Measurements from ENCODE around the gene NOL6.
A peak's percentile ranks its signal among the peaks of the same experiment; 100 is the strongest.

NOL6 gene

DNA sequence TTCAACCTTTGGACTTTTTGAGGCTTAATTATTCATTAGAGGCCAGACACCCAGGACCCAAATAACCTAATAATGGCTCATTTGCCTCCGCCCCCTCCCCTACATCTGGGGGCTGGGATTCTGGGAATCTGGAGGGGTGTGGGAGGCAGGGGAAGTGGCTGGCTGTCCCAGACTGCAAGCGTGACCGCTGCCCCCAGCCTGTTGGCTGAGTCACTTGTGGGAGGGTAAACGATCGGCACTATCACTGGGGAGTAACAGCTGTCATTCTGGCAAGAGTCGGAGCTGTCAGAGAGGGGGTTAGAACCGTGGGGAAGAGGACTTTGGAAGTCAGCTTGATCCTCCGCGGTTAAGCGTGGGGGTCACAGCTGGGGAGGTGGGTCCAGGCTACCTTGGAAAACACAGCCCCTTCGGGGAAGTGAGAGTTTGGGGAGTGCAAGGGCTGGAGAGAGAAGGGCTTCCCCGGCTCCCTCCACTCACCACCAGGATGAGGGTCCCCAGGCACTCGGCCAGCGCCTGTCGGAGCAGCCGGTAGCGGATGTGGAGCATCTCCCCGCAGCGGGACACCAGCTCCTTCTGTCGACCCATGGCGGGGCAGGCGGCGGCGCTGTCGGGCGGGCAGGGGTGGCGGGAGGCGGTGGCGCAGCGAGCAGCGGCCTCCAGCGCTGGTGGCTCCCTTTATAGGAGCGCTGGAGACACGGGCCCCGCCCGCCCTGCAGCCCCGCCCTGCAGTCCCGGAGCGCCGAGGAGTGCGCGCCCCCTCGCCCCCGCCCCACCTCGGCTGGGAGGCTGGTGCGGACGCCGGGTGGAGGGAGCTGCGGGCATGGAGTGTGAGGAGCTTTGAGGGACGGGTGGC lies 26.6 kb downstream of the NOL6 start, which contains the start of gene AQP3:
AQP3 (minus strand) TSS at position 648 of the 853 bp plus-strand sequence; CDS start at position 585, 63 bp downstream.
- peak within 1 kb of the TSS in 1 of 2 donors; percentile 63 for H3K27ac ChIP-seq
- TF ChIP-seq, protein P1, sequence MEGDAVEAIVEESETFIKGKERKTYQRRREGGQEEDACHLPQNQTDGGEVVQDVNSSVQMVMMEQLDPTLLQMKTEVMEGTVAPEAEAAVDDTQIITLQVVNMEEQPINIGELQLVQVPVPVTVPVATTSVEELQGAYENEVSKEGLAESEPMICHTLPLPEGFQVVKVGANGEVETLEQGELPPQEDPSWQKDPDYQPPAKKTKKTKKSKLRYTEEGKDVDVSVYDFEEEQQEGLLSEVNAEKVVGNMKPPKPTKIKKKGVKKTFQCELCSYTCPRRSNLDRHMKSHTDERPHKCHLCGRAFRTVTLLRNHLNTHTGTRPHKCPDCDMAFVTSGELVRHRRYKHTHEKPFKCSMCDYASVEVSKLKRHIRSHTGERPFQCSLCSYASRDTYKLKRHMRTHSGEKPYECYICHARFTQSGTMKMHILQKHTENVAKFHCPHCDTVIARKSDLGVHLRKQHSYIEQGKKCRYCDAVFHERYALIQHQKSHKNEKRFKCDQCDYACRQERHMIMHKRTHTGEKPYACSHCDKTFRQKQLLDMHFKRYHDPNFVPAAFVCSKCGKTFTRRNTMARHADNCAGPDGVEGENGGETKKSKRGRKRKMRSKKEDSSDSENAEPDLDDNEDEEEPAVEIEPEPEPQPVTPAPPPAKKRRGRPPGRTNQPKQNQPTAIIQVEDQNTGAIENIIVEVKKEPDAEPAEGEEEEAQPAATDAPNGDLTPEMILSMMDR (IDR thresholded peaks at IDR 0.05) = peak; percentile 30
- no peak for DNase-seq (ENCODE audit: low spot score)
- H3K4me3 ChIP-seq = peak within 1 kb of the TSS; percentile 71

GRCh38 chr9:33446240-33446945 lies 27.3 kb downstream of the NOL6 start:
- DNase-seq (ENCODE audit: low spot score) = no peak
- Histone ChIP-seq H3K4me3 (peak overlapping the region; percentile 71), H3K27ac (peak overlapping the region in 1 of 2 donors; percentile 63)
- TF ChIP-seq, protein P1 (IDR thresholded peaks at IDR 0.05) = no peak

DNA sequence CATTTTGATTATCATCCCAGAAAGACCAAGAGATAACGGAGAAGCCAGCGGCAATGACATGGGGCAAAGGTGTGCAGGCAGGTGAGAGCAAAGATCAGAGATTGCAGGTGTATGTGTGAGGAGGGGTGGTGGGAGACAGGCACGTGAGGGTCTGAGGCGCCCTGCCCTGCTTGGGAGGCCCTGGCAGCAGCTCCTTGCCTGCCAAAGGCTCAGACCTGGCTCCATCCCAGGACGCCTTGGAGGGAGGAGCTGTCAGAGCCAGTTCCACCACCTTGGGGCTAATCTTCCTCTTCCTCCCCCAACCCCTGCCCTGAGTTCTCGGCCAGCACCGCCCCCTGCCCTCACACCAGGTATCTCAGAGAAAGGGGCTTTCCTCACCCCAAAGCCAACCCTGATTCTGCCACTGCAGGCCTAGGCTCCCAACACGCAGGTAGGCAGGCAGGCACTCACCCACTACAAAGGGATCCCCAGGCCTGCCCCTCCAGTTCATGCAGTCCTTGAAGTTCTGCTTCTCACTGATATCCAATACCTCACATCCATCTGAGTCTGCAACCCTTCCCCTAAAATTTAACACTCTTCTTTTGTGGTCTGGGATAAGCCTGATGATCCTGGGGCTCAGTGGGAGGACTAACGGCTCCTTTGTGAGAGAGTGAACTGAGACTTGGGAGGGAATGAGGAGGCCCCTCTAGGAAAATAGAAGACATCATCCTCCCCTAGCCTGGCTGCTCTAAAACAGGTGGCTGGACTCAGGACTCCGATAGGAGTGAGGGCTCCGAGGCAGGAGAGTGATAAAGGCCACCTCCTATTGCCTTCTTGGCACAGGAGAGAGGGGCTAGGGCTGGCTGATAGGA lies 28.1 kb downstream of the NOL6 start:
- TF ChIP-seq, protein P1 (IDR thresholded peaks at IDR 0.05) = no peak
- no peak for DNase-seq (ENCODE audit: low spot score)
- Histone ChIP-seq H3K4me3 (peak overlapping the region; percentile 71), H3K27ac (no peak overlapping the region)

DNA sequence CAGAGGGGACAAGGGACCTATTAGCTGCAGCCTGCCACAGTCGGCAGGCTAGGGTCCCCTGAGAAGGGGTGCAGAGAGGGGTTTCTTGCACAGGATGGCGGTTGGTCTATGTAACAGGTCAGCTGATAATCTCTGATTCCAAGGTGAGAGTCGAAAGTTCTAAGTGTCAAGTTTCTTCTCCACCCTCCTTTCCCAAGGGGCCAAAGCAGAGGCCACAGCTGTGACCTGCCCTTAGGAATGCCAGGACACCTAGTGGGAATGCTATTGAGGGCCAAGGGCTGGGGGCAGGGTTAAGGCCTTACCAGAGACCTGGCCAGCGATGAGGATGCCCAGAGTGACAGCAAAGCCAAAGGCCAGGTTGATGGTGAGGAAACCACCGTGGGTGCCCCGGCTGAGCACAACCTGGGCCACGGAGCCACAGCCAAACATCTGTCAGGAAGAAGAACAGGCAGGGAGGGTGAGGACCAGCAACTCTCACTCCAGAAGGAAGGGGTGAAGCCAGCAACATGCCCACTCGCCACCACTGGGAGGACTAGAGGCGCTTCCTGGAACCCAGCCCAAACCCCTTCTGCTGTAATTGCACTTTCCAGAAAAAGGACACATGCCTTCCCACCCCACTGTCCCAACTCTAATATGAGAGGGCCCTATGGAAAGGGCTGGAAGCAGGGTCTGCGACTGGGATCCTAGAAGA lies 30.1 kb downstream of the NOL6 start:
- no peak overlapping the region for H3K4me3 ChIP-seq

DNA sequence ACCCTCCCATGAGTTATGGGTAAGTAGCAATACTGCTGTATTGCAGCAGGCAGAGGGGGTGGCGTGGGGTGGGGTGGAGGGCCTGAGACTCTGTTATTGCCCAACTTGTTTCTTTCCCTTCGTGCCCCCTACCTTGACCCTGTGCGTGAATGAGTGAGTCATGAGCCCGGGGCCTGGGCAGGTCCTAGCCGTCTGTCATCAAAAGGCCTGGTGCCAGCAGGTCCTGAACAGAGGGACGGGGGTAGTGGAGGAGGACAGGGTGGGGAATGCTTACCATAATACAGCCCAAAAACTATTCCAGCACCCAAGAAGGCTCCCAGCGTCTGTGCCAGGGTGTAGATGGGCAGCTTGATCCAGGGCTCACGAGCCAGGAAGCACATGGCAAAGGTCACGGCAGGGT lies 30.7 kb downstream of the NOL6 start:
- TF ChIP-seq, protein P1 (IDR thresholded peaks at IDR 0.05) = no peak
- no peak for DNase-seq (ENCODE audit: low spot score)
- Histone ChIP-seq H3K27ac (no peak overlapping the region), H3K4me3 (no peak overlapping the region)

More for the DNA sequence above, 30.1 kb downstream of the NOL6 start:
- DNase-seq (ENCODE audit: low spot score) = no peak
- TF ChIP-seq, protein P1 (IDR thresholded peaks at IDR 0.05) = no peak
- H3K27ac ChIP-seq = no peak overlapping the region

GRCh38 chr9:33442125-33442524 lies 31.6 kb downstream of the NOL6 start:
- DNase-seq (ENCODE audit: low spot score) = no peak
- H3K27ac ChIP-seq = no peak overlapping the region
- no peak overlapping the region for H3K4me3 ChIP-seq
- TF ChIP-seq, protein P1 (IDR thresholded peaks at IDR 0.05) = no peak
